ENCODE data around the gene PIGZ. TPM values are rescaled to one million over a fixed set of nuclear protein-coding genes. Genes with fewer than 3 reads are reported as not detected.

The PIGZ gene
- total RNA-seq, 1 experiment from 2014 or later = 1.4 TPM

DNA sequence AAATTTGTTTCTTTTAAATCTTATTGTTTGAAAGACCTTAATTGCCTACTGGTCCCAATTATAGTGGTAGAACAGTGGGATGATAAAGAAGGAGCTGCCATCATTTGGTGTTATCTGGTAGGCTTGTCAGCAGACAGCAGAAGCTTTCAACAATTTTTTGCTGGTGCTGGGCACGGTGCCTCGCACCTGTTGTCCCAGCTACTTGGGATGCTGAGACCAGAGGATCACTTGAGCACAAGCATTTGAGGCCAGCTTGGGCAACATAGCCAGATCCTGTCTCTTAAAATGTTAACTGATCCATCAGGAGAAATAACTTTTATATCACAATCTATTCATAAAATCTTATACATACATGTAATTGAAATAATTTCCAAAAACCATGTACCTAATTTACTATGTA lies 64.9 kb downstream of the PIGZ start:
- H3K4me2 ChIP-seq (ENCODE audit: low read length) = no peak overlapping the region
- H3K79me2 ChIP-seq (ENCODE audit: insufficient read depth, low read length) = no peaks in the 10 kb centered on the region
- RAD21 ChIA-PET (ENCODE audit: low non-redundant PET in 1 of 2, low total read pairs in 2 of 2, uncharacterized antibody in 2 of 2, unreplicated experiment in 2 of 2) = no interaction called here
- no peak overlapping the region for H3K4me3 ChIP-seq (replicated peaks in 1 of 2; ENCODE audit: low read depth in 1 of 2, low read length in 2 of 2)
- CTCF ChIA-PET = no interaction called here
- no peaks in the 10 kb centered on the region for H3K27me3 ChIP-seq (ENCODE audit: insufficient read depth, low read length)
- H3K36me3 ChIP-seq (ENCODE audit: control insufficient read depth in 1 of 2, insufficient read depth in 2 of 2, low read length in 2 of 2) = peaks cover 30 to 37% of the 10 kb centered on the region in 2 experiments
- intact Hi-C loops (cut with micrococcal nuclease) = no loop called here
- no peak for ATAC-seq
- BruUV-seq (replicated peaks) = TSS peak; percentile 22
- TF ChIP-seq CBX3 (IDR thresholded peaks at IDR 0.05; ENCODE audit: low read depth) (no peak), YY1 (IDR thresholded peaks at IDR 0.05; ENCODE audit: extremely low read depth, insufficient replicate concordance, low read depth, low read length) (no peak), ELF1 (IDR thresholded peaks at IDR 0.05; ENCODE audit: borderline replicate concordance, low read depth) (no peak), TCF7L2 (IDR thresholded peaks at IDR 0.05; ENCODE audit: borderline replicate concordance, extremely low read depth, insufficient read depth, insufficient read length) (no peak), JUND (IDR thresholded peaks at IDR 0.05) (no peak), ZBTB33 (IDR thresholded peaks at IDR 0.05; ENCODE audit: extremely low read depth, insufficient replicate concordance, low read length) (no peak), CEBPB (IDR thresholded peaks at IDR 0.05; ENCODE audit: low read depth) (no peak), EZH2phosphoT487 (IDR thresholded peaks at IDR 0.05; ENCODE audit: borderline replicate concordance) (no peak), EZH2 (IDR thresholded peaks at IDR 0.05) (no peak), RAD21 (IDR thresholded peaks at IDR 0.05; ENCODE audit: low read depth) (no peak)
- TF ChIP-seq, protein P1, sequence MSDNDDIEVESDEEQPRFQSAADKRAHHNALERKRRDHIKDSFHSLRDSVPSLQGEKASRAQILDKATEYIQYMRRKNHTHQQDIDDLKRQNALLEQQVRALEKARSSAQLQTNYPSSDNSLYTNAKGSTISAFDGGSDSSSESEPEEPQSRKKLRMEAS (IDR thresholded peaks at IDR 0.05) = no peak
- TF ChIP-seq, protein P2, sequence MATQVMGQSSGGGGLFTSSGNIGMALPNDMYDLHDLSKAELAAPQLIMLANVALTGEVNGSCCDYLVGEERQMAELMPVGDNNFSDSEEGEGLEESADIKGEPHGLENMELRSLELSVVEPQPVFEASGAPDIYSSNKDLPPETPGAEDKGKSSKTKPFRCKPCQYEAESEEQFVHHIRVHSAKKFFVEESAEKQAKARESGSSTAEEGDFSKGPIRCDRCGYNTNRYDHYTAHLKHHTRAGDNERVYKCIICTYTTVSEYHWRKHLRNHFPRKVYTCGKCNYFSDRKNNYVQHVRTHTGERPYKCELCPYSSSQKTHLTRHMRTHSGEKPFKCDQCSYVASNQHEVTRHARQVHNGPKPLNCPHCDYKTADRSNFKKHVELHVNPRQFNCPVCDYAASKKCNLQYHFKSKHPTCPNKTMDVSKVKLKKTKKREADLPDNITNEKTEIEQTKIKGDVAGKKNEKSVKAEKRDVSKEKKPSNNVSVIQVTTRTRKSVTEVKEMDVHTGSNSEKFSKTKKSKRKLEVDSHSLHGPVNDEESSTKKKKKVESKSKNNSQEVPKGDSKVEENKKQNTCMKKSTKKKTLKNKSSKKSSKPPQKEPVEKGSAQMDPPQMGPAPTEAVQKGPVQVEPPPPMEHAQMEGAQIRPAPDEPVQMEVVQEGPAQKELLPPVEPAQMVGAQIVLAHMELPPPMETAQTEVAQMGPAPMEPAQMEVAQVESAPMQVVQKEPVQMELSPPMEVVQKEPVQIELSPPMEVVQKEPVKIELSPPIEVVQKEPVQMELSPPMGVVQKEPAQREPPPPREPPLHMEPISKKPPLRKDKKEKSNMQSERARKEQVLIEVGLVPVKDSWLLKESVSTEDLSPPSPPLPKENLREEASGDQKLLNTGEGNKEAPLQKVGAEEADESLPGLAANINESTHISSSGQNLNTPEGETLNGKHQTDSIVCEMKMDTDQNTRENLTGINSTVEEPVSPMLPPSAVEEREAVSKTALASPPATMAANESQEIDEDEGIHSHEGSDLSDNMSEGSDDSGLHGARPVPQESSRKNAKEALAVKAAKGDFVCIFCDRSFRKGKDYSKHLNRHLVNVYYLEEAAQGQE (IDR thresholded peaks at IDR 0.05; ENCODE audit: low read depth) = no peak
- TF ChIP-seq, protein P3, sequence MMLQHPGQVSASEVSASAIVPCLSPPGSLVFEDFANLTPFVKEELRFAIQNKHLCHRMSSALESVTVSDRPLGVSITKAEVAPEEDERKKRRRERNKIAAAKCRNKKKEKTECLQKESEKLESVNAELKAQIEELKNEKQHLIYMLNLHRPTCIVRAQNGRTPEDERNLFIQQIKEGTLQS (IDR thresholded peaks at IDR 0.05) = no peak
- no peak overlapping the region for H3K9ac ChIP-seq (ENCODE audit: low read length)
- no peaks in the 10 kb centered on the region for H3K9me2 ChIP-seq (ENCODE audit: insufficient read depth)
- H3K27ac ChIP-seq (ENCODE audit: low read depth, low read length) = no peak overlapping the region
- DNase-seq (ENCODE audit: low read depth, low spot score) = no peak
- no peaks in the 10 kb centered on the region for H3K4me1 ChIP-seq (ENCODE audit: control insufficient read depth in 1 of 2, insufficient read depth in 2 of 2, low read length in 2 of 2)
- no peaks in the 10 kb centered on the region for H4K20me1 ChIP-seq (ENCODE audit: insufficient read depth)
- POLR2A ChIA-PET = no interaction called here
- no peak overlapping the region for H2AFZ ChIP-seq (ENCODE audit: low read depth, low read length, poor library complexity, severe bottlenecking)
- no peaks in the 10 kb centered on the region for H3K9me3 ChIP-seq (ENCODE audit: control insufficient read depth in 1 of 2, insufficient read depth in 1 of 2, low read depth in 1 of 2, low read length in 2 of 2)

All from HCT116 (cell line).